ENCODE data around the gene SCYL1. TPM values are rescaled to one million over a fixed set of nuclear protein-coding genes. Genes with fewer than 3 reads are reported as not detected.
"Not testable (repeated sequence)": the region's sequence is repeated elsewhere in the genome, so short reads cannot be mapped to it uniquely, and the experiment has no call there.

SCYL1 gene
- total RNA-seq, 1 donor = 109 TPM

GRCh38 chr11:65523631-65523968 is 1.3 kb upstream of the SCYL1 start:
- H3K9me3 ChIP-seq (ENCODE audit: low read depth, low read length); H3K27ac ChIP-seq (ENCODE audit: low read depth, low read length); H3K4me2 ChIP-seq (ENCODE audit: insufficient read depth, low read length); H2AFZ ChIP-seq (ENCODE audit: low read length); H3K27me3 ChIP-seq (ENCODE audit: insufficient read depth, low read length); H3K4me3 ChIP-seq (ENCODE audit: insufficient read depth, low read length); DNase-seq (ENCODE audit: insufficient read length, low spot score, missing footprints): not testable (repeated sequence)
- Histone ChIP-seq H3K79me2 (ENCODE audit: insufficient read depth, low read length) (peaks cover 29% of the 10 kb centered on the region), H4K20me1 (ENCODE audit: insufficient read depth, low read length) (peaks cover 24% of the 10 kb centered on the region), H3K4me1 (ENCODE audit: insufficient read depth, low read length) (peaks cover 16% of the 10 kb centered on the region), H3K36me3 (ENCODE audit: insufficient read depth, low read length) (peaks cover 20% of the 10 kb centered on the region)

GRCh38 chr11:65524014-65524740 is 706 bp upstream of the SCYL1 start:
- Histone ChIP-seq H3K9me3 (ENCODE audit: low read depth, low read length) (no peaks in the 10 kb centered on the region), H3K79me2 (ENCODE audit: insufficient read depth, low read length) (peaks cover 35% of the 10 kb centered on the region), H3K4me1 (ENCODE audit: insufficient read depth, low read length) (peaks cover 16% of the 10 kb centered on the region), H3K27ac (ENCODE audit: low read depth, low read length) (peak overlapping the region; percentile 32), H3K4me3 (ENCODE audit: insufficient read depth, low read length) (peak overlapping the region; percentile 46), H2AFZ (ENCODE audit: low read length) (peak overlapping the region; percentile 83), H3K4me2 (ENCODE audit: insufficient read depth, low read length) (peak overlapping the region; percentile 79), H3K36me3 (ENCODE audit: insufficient read depth, low read length) (peaks cover 26% of the 10 kb centered on the region), H4K20me1 (ENCODE audit: insufficient read depth, low read length) (peaks cover 30% of the 10 kb centered on the region), H3K27me3 (ENCODE audit: insufficient read depth, low read length) (no peaks in the 10 kb centered on the region)
- DNase-seq (ENCODE audit: insufficient read length, low spot score, missing footprints) = peak; percentile 35
- TF ChIP-seq CTCF (IDR thresholded peaks at IDR 0.05; ENCODE audit: extremely low read depth, low read depth, low read length) = no peak

- DNase-seq (ENCODE audit: insufficient read length, low spot score, missing footprints) = peak; percentile 58
- no peak for TF ChIP-seq CTCF (IDR thresholded peaks at IDR 0.05; ENCODE audit: extremely low read depth, low read depth, low read length)
- peak overlapping the region; percentile 95 for H3K4me3 ChIP-seq (ENCODE audit: insufficient read depth, low read length)
- peak overlapping the region; percentile 83 for H3K4me2 ChIP-seq (ENCODE audit: insufficient read depth, low read length)
- H4K20me1 ChIP-seq (ENCODE audit: insufficient read depth, low read length) = peaks cover 45% of the 10 kb centered on the region
- H3K36me3 ChIP-seq (ENCODE audit: insufficient read depth, low read length) = peaks cover 41% of the 10 kb centered on the region
- H3K27me3 ChIP-seq (ENCODE audit: insufficient read depth, low read length) = no peaks in the 10 kb centered on the region
- H3K4me1 ChIP-seq (ENCODE audit: insufficient read depth, low read length) = peaks cover 16% of the 10 kb centered on the region
- H3K9me3 ChIP-seq (ENCODE audit: low read depth, low read length) = no peaks in the 10 kb centered on the region
- H2AFZ ChIP-seq (ENCODE audit: low read length) = no peak overlapping the region
- H3K27ac ChIP-seq (ENCODE audit: low read depth, low read length) = peak overlapping the region; percentile 75
- peaks cover 51% of the 10 kb centered on the region for H3K79me2 ChIP-seq (ENCODE audit: insufficient read depth, low read length)
Measured at GRCh38 chr11:65525546-65526480, 930 bp downstream of the SCYL1 start.

GRCh38 chr11:65526744-65527143 is 1.9 kb downstream of the SCYL1 start:
- H3K4me1 ChIP-seq (ENCODE audit: insufficient read depth, low read length) = peaks cover 16% of the 10 kb centered on the region
- H3K36me3 ChIP-seq (ENCODE audit: insufficient read depth, low read length) = peaks cover 51% of the 10 kb centered on the region
- H4K20me1 ChIP-seq (ENCODE audit: insufficient read depth, low read length) = peaks cover 51% of the 10 kb centered on the region
- H3K4me2 ChIP-seq (ENCODE audit: insufficient read depth, low read length) = peak overlapping the region; percentile 83
- H3K4me3 ChIP-seq (ENCODE audit: insufficient read depth, low read length) = peak overlapping the region; percentile 95
- H2AFZ ChIP-seq (ENCODE audit: low read length) = no peak overlapping the region
- peak overlapping the region; percentile 75 for H3K27ac ChIP-seq (ENCODE audit: low read depth, low read length)
- H3K79me2 ChIP-seq (ENCODE audit: insufficient read depth, low read length) = peaks cover 53% of the 10 kb centered on the region
- DNase-seq (ENCODE audit: insufficient read length, low spot score, missing footprints) = peak; percentile 30
- TF ChIP-seq CTCF (IDR thresholded peaks at IDR 0.05; ENCODE audit: extremely low read depth, low read depth, low read length) = no peak
- H3K27me3 ChIP-seq (ENCODE audit: insufficient read depth, low read length) = no peaks in the 10 kb centered on the region
- H3K9me3 ChIP-seq (ENCODE audit: low read depth, low read length) = no peaks in the 10 kb centered on the region

All from osteoblast (primary cell).